Cardiac muscle cell (in vitro differentiated cells and primary cell): ENCODE results near the gene YPEL1. TPM values are rescaled to one million over a fixed set of nuclear protein-coding genes. Genes with fewer than 3 reads are reported as not detected.

Source experiments
- DNase-seq, 2 donors: peaks; one replicate each; pipeline versions ENCODE4 v3.0.0 to v3.0.0-alpha.2; 2010 to 2017; ENCODE audit warnings: low read depth in 1 of 2, low spot score in 1 of 2
- H3K27ac ChIP-seq: fragments of 200-600 bp; sonication (generic); 2 replicates; pipeline ENCODE4 v1.5.1; 2016
- H3K27me3 ChIP-seq: fragments of 200-600 bp; sonication (generic); 2 replicates; pipeline ENCODE4 v1.6.0; 2016; ENCODE audit warnings: control low read depth
- H3K36me3 ChIP-seq: fragments of 200-600 bp; sonication (generic); 2 replicates; pipeline ENCODE4 v1.5.1; 2016; ENCODE audit warnings: control low read depth
- H3K4me1 ChIP-seq: fragments of 200-600 bp; sonication (generic); 2 replicates; pipeline ENCODE4 v1.8.1; 2017; ENCODE audit warnings: low read depth, mild to moderate bottlenecking, mixed run types
- H3K4me3 ChIP-seq: fragments of 200-600 bp; sonication (generic); 2 replicates; pipeline ENCODE4 v1.5.1; 2016; ENCODE audit warnings: mild to moderate bottlenecking
- H3K9me3 ChIP-seq: fragments of 200-600 bp; sonication (generic); 2 replicates; pipeline ENCODE4 v1.5.1; 2017; ENCODE audit warnings: low read depth, mild to moderate bottlenecking, control low read depth
- CTCF ChIP-seq: IDR thresholded peaks from 2 replicates; pipeline ENCODE4 v1.5.1; 2012; ENCODE audit warnings: low read depth, mild to moderate bottlenecking, low read length
- polyA plus RNA-seq: library from polyadenylated mRNA; unstranded; fragments of >200 nt; fragmentation: Nextera tagmentation; extraction: Ambion mirVana; gene quantifications from 2 replicates; pipeline ENCODE4 v1.2.1, GENCODE V29; 2016
- total RNA-seq: library from RNA; depleted of rRNA; stranded (reverse); fragments of >200 nt; gene quantifications from 2 replicates; pipeline ENCODE4 v1.2.3, GENCODE V29; 2016

YPEL1 gene
- total and polyA plus RNA-seq, 2 experiments from 2014 or later = 20.4 to 22.4 TPM

GRCh38 chr22:21698430-21699329 lies 36.9 kb downstream of the YPEL1 start:
- no peak overlapping the region for H3K27ac ChIP-seq
- TF ChIP-seq CTCF = no peak
- peak in 1 of 2 donors; percentile 37 for DNase-seq
- peaks cover 3% of the 10 kb centered on the region for H3K36me3 ChIP-seq
- no peak overlapping the region for H3K4me3 ChIP-seq
- H3K27me3 ChIP-seq = no peaks in the 10 kb centered on the region
- no peaks in the 10 kb centered on the region for H3K9me3 ChIP-seq
- H3K4me1 ChIP-seq = no peaks in the 10 kb centered on the region

GRCh38 chr22:21697880-21698279 lies 37.7 kb downstream of the YPEL1 start:
- Histone ChIP-seq H3K4me1 (no peaks in the 10 kb centered on the region), H3K9me3 (no peaks in the 10 kb centered on the region), H3K27me3 (no peaks in the 10 kb centered on the region), H3K4me3 (no peak overlapping the region), H3K27ac (no peak overlapping the region), H3K36me3 (peaks cover 6% of the 10 kb centered on the region)
- DNase-seq = no peak
- TF ChIP-seq CTCF = no peak

- TF ChIP-seq CTCF = no peak
- no peak for DNase-seq
- Histone ChIP-seq H3K27ac (no peak overlapping the region), H3K4me1 (no peaks in the 10 kb centered on the region), H3K4me3 (no peak overlapping the region), H3K27me3 (no peaks in the 10 kb centered on the region), H3K36me3 (peaks cover 6% of the 10 kb centered on the region), H3K9me3 (no peaks in the 10 kb centered on the region)
Measured at GRCh38 chr22:21697021-21697771, 38.4 kb downstream of the YPEL1 start.

GRCh38 chr22:21696115-21696514 lies 39.5 kb downstream of the YPEL1 start:
- TF ChIP-seq CTCF = no peak
- H3K36me3 ChIP-seq = peaks cover 6% of the 10 kb centered on the region
- H3K4me1 ChIP-seq = no peaks in the 10 kb centered on the region

GRCh38 chr22:21695430-21696085 lies 40.0 kb downstream of the YPEL1 start:
- TF ChIP-seq CTCF = no peak

More at GRCh38 chr22:21696115-21696514, 39.5 kb downstream of the YPEL1 start:
- Histone ChIP-seq H3K9me3 (no peaks in the 10 kb centered on the region), H3K4me3 (no peak overlapping the region), H3K27ac (no peak overlapping the region), H3K27me3 (no peaks in the 10 kb centered on the region)
- no peak for DNase-seq

More at GRCh38 chr22:21695430-21696085, 40.0 kb downstream of the YPEL1 start:
- Histone ChIP-seq H3K4me1 (no peaks in the 10 kb centered on the region), H3K27me3 (no peaks in the 10 kb centered on the region), H3K36me3 (peaks cover 6% of the 10 kb centered on the region), H3K27ac (no peak overlapping the region), H3K4me3 (no peak overlapping the region), H3K9me3 (no peaks in the 10 kb centered on the region)
- no peak for DNase-seq
